Fibroblast of villous mesenchyme (primary cell): ENCODE data around the gene PKD1L1. TPM values are rescaled to one million over a fixed set of nuclear protein-coding genes. Genes with fewer than 3 reads are reported as not detected.

ENCODE experiments used
- DNase-seq: peaks from one replicate; pipeline ENCODE4 v3.0.0-alpha.2; 2010; ENCODE audit warnings: low read depth
- H3K4me3 ChIP-seq: 2 replicates; pipeline ENCODE4 v1.5.1; 2011; ENCODE audit warnings: low read depth, mild to moderate bottlenecking, low read length
- CTCF ChIP-seq: IDR thresholded peaks from 2 replicates; pipeline ENCODE4 v1.5.1; 2012; ENCODE audit warnings: low read depth, mild to moderate bottlenecking, low read length; ENCODE audit not compliant: insufficient read depth
- total RNA-seq: library from RNA; depleted of rRNA; stranded (reverse); fragments of >200 nt; gene quantifications from 2 replicates; pipeline ENCODE4 v1.2.3, GENCODE V29; 2012

PKD1L1 gene
- total RNA-seq, 1 donor, result 0.43 TPM

GRCh38 chr7:47890606-47891005 lies 57.7 kb downstream of the PKD1L1 start:
- H3K4me3 ChIP-seq, result no peak overlapping the region
- TF ChIP-seq CTCF, result no peak
- DNase-seq, result no peak

GRCh38 chr7:47890125-47890524 lies 58.1 kb downstream of the PKD1L1 start:
- DNase-seq, result no peak
- no peak for TF ChIP-seq CTCF
- H3K4me3 ChIP-seq, result no peak overlapping the region

GRCh38 chr7:47889723-47890122 lies 58.5 kb downstream of the PKD1L1 start:
- no peak for TF ChIP-seq CTCF
- no peak overlapping the region for H3K4me3 ChIP-seq
- DNase-seq, result no peak

GRCh38 chr7:47888371-47889265 lies 59.6 kb downstream of the PKD1L1 start:
- TF ChIP-seq CTCF, result no peak
- DNase-seq, result no peak
- H3K4me3 ChIP-seq, result no peak overlapping the region

GRCh38 chr7:47887016-47887640 lies 61.1 kb downstream of the PKD1L1 start:
- no peak for DNase-seq
- TF ChIP-seq CTCF, result no peak
- no peak overlapping the region for H3K4me3 ChIP-seq

GRCh38 chr7:47885987-47886811 lies 62.1 kb downstream of the PKD1L1 start:
- TF ChIP-seq CTCF, result no peak
- no peak for DNase-seq

More at GRCh38 chr7:47885987-47886811, 62.1 kb downstream of the PKD1L1 start:
- no peak overlapping the region for H3K4me3 ChIP-seq
